Activated CD4-positive, alpha-beta T cell treated with anti-CD3 and anti-CD28 coated beads, Interleukin-2, amount 10 ng/mL, durations not matched to agents 24 days and 14 days (primary cell): ENCODE results near the gene DEFB124. TPM values are rescaled to one million over a fixed set of nuclear protein-coding genes. Genes with fewer than 3 reads are reported as not detected.
"Not testable (repeated sequence)": the region's sequence is repeated elsewhere in the genome, so short reads cannot be mapped to it uniquely, and the experiment has no call there.

Source experiments
- DNase-seq: peaks from one replicate; pipeline ENCODE4 v3.0.0; 2022
- H3K27ac Mint-ChIP-seq: one replicate; pipeline ENCODE4 v1.8.0; 2022; ENCODE audit warnings: mild to moderate bottlenecking, mixed read lengths
- H3K27me3 Mint-ChIP-seq: one replicate; pipeline ENCODE4 v1.8.0; 2022; ENCODE audit warnings: mixed read lengths
- H3K36me3 Mint-ChIP-seq: one replicate; pipeline ENCODE4 v1.8.0; 2022; ENCODE audit warnings: low read depth, mild to moderate bottlenecking, mixed read lengths
- H3K4me1 Mint-ChIP-seq: one replicate; pipeline ENCODE4 v1.8.0; 2021; ENCODE audit warnings: mixed read lengths
- H3K4me3 Mint-ChIP-seq: one replicate; pipeline ENCODE4 v1.8.0; 2022; ENCODE audit warnings: mild to moderate bottlenecking, moderate library complexity, mixed read lengths
- H3K9me3 Mint-ChIP-seq: one replicate; pipeline ENCODE4 v1.8.0; 2021; ENCODE audit warnings: mixed read lengths
- intact Hi-C: fragments of 100-400 bp; cut with micrococcal nuclease; formaldehyde crosslinking; loops from one replicate; pipeline ENCODE4 v1.15.1; 2023
- total RNA-seq: library from RNA; stranded (reverse); gene quantifications from 2 replicates; pipeline ENCODE4 v1.2.3, GENCODE V29; 2022

The DEFB124 gene
- total RNA-seq, 1 donor from 2014 or later: not detected

GRCh38 chr20:31502884-31503673 is 28.2 kb upstream of the DEFB124 start:
- H3K36me3 Mint-ChIP-seq, H3K4me3 Mint-ChIP-seq, H3K4me1 Mint-ChIP-seq, H3K9me3 Mint-ChIP-seq: not testable (repeated sequence)
- H3K27ac Mint-ChIP-seq: peak overlapping the region; percentile 11
- intact Hi-C loops: loop anchor here (1.0 kb wide), 1 partner anchor 43 kb away; no protein-coding TSS in a partner anchor
- H3K27me3 Mint-ChIP-seq: peaks cover 14% of the 10 kb centered on the region
- DNase-seq: peak; percentile 93

- H3K27ac Mint-ChIP-seq: no peak overlapping the region
- H3K4me1 Mint-ChIP-seq: peaks cover 3% of the 10 kb centered on the region
- H3K9me3 Mint-ChIP-seq: no peaks in the 10 kb centered on the region
- peaks cover 15% of the 10 kb centered on the region for H3K27me3 Mint-ChIP-seq
- no peaks in the 10 kb centered on the region for H3K36me3 Mint-ChIP-seq
- DNase-seq: no peak
- intact Hi-C loops: no loop called here
- H3K4me3 Mint-ChIP-seq: no peak overlapping the region
Measured at GRCh38 chr20:31500527-31500926, 25.6 kb upstream of the DEFB124 start.

DNA sequence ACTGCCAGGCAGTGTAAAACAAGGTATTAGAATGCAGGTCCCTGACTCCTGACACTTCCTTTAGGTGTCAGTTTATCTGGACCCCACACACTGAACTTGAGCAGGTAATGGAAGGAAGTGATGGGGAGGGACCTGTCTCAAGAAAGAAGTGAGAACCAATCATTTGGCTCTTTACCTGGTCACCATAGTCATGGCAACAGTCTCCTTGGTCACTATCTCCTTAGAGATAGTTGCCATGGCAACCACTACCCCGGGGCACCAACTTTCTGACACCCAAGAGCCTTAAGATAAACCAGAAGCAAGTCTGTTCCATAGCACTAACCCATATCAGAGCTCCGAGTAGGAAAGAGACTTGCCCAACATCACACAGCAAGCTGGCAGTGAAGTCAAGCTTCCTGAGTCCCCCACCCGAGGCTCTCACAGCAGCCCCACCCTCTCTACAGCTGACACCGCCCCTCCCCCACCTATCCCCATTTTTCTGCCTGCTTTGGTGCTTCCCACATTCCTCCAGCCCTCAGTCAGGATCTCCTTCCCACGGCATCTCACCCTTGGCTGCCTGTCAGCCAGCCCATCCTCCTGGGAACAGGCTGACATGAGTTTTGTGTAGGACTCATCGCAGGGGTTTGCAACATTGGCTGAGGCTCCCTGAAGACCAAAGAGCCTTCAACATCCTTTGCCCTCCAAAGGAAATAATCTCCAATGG is 23.1 kb upstream of the DEFB124 start:
- Mint-ChIP-seq H3K36me3 (no peaks in the 10 kb centered on the region), H3K9me3 (no peaks in the 10 kb centered on the region), H3K4me3 (no peak overlapping the region), H3K27ac (no peak overlapping the region), H3K27me3 (peaks cover 14% of the 10 kb centered on the region), H3K4me1 (no peaks in the 10 kb centered on the region)
- no peak for DNase-seq
- intact Hi-C loops: no loop called here

DNA sequence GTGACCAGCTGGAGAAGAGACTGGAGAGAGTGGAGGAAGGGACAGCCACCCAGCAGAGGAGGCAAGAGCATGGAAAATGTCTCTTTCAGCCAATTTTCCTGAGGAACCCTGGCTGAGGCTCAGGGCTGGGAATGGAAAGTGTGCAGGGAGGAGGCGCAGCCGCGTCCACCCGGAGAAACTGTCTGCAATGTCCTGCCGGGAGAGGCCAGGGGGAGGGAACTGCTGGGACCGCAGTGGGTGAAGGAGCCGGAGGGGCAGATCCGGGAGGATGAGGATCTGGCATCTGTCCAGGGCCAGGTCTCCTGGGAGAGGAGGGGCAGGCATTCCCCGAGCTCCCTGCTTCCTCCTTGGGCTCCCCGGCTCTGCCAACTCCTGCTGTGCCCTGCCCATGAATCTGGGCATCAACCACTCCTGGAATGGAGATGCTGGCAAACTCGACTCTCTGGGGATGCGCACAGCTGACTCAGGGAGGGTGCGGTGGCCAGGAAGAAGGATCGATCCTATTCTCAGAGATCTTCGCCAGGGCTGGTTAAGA is 21.9 kb upstream of the DEFB124 start:
- DNase-seq: no peak
- H3K27me3 Mint-ChIP-seq: peaks cover 14% of the 10 kb centered on the region
- H3K27ac Mint-ChIP-seq: no peak overlapping the region
- no peaks in the 10 kb centered on the region for H3K4me1 Mint-ChIP-seq
- intact Hi-C loops: no loop called here
- H3K9me3 Mint-ChIP-seq: no peaks in the 10 kb centered on the region
- H3K36me3 Mint-ChIP-seq: no peaks in the 10 kb centered on the region
- H3K4me3 Mint-ChIP-seq: no peak overlapping the region

- intact Hi-C loops: no loop called here
- H3K4me3 Mint-ChIP-seq: no peak overlapping the region
Measured at GRCh38 chr20:31494131-31494530, 19.2 kb upstream of the DEFB124 start.

DNA sequence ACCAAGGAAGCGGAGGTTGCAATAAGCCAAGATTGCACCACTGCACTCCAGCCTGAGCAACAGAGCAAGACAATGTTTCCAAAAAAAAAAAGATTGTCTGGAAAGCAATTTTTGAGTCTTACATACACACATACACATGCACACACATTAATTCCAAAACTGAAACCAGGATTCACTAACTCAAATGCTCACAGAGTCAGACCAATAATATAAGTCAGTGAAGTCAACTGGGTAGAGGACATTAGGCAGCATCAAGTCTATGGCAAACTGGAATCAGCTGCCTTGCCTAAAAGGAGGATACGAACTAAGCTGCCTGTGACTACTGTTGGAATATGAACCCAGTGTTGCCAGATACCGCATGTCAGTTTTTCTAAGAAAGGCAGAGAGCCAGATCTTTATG is 15.8 kb upstream of the DEFB124 start:
- Mint-ChIP-seq H3K27ac (no peak overlapping the region), H3K36me3 (no peaks in the 10 kb centered on the region), H3K4me3 (no peak overlapping the region), H3K27me3 (peaks cover 10% of the 10 kb centered on the region), H3K4me1 (peaks cover 3% of the 10 kb centered on the region), H3K9me3 (no peaks in the 10 kb centered on the region)
- DNase-seq: no peak
- intact Hi-C loops: no loop called here

More at GRCh38 chr20:31494131-31494530, 19.2 kb upstream of the DEFB124 start:
- no peak overlapping the region for H3K27ac Mint-ChIP-seq
- H3K4me1 Mint-ChIP-seq: no peaks in the 10 kb centered on the region
- H3K9me3 Mint-ChIP-seq: no peaks in the 10 kb centered on the region
- H3K27me3 Mint-ChIP-seq: peaks cover 14% of the 10 kb centered on the region
- H3K36me3 Mint-ChIP-seq: no peaks in the 10 kb centered on the region
- no peak for DNase-seq

- Mint-ChIP-seq H3K9me3 (no peaks in the 10 kb centered on the region), H3K4me3 (no peak overlapping the region), H3K27ac (no peak overlapping the region), H3K36me3 (no peaks in the 10 kb centered on the region), H3K4me1 (peaks cover 3% of the 10 kb centered on the region), H3K27me3 (peaks cover 5% of the 10 kb centered on the region)
- intact Hi-C loops: no loop called here
- DNase-seq: no peak
Measured at GRCh38 chr20:31489152-31489551, 14.2 kb upstream of the DEFB124 start.

GRCh38 chr20:31488115-31488514 is 13.2 kb upstream of the DEFB124 start:
- Mint-ChIP-seq H3K4me3 (no peak overlapping the region), H3K36me3 (no peaks in the 10 kb centered on the region), H3K27me3 (peaks cover 5% of the 10 kb centered on the region), H3K27ac (no peak overlapping the region), H3K9me3 (no peaks in the 10 kb centered on the region), H3K4me1 (peaks cover 3% of the 10 kb centered on the region)
- intact Hi-C loops: no loop called here
- no peak for DNase-seq

DNA sequence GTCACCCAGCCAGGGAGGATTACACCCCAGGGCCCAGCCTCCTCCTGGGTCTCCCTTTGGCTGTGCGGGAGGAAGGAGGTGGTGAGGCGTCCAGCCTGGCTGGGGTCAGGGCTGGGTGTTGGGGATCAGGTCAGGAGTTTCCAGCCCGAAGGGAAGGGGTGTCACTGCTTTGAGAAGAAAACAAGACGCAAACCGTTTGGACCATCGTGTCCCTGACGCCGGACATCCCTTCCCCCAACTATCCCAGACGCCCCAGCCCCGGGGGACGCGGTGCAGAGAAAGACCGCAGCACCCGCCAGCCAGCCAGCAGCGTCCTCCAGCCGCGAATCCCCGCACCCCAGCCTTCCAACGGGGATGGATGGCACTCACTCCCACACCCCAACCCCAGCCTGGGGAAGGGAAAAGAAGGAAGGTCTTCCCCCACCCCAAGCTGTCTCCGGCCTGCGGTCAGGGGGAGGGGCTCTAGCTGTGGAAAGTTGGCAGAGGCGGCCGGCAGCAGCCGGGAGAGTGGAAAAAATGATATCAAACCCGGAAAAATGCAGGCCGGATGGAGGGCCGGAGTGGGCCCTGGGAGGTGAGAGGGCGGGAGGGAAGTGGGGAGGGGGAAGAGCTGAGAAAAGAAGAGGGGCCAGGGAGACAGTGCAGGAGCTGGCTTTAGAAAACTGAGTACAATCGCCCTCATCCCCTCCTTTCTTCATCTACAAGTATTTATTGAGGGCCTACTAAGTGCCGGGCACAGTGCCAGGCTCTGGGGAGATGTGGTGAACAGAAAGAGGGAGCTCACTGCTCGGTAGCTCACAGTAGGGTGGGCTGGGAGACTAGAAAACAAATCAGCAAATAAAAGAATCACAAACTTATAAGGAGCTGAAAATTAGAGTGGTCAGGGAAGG is 10.8 kb upstream of the DEFB124 start:
- intact Hi-C loops: no loop called here
- Mint-ChIP-seq H3K4me1 (peaks cover 3% of the 10 kb centered on the region), H3K27ac (peak overlapping the region; percentile 34), H3K36me3 (no peaks in the 10 kb centered on the region), H3K9me3 (no peaks in the 10 kb centered on the region), H3K4me3 (peak overlapping the region; percentile 30), H3K27me3 (peaks cover 7% of the 10 kb centered on the region)
- DNase-seq: no peak

DNA sequence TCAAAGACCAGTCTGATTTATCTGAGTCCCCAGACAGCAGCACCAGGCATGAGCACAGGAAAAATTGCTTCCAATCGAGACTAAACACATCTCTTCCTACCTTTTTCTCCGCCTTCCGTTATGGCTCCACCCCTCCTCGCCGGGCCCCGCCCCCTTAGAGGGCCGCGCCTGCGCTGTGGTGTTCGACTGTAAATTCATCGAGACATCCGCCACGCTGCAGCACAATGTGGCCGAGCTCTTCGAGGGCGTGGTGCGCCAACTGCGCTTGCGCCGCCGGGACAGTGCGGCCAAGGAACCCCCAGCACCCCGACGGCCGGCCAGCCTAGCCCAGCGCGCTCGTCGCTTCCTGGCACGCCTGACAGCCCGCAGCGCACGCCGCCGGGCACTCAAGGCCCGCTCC is 9.1 kb upstream of the DEFB124 start:
- Mint-ChIP-seq H3K9me3 (no peaks in the 10 kb centered on the region), H3K4me3 (no peak overlapping the region), H3K27me3 (peaks cover 7% of the 10 kb centered on the region), H3K36me3 (no peaks in the 10 kb centered on the region), H3K27ac (no peak overlapping the region), H3K4me1 (peaks cover 3% of the 10 kb centered on the region)
- DNase-seq: no peak
- intact Hi-C loops: no loop called here

- H3K4me1 Mint-ChIP-seq: peaks cover 6% of the 10 kb centered on the region
- no peak for DNase-seq
- no peak overlapping the region for H3K4me3 Mint-ChIP-seq
- intact Hi-C loops: no loop called here
- peaks cover 3% of the 10 kb centered on the region for H3K9me3 Mint-ChIP-seq
- peaks cover 34% of the 10 kb centered on the region for H3K27me3 Mint-ChIP-seq
- no peak overlapping the region for H3K27ac Mint-ChIP-seq
- no peaks in the 10 kb centered on the region for H3K36me3 Mint-ChIP-seq
Measured at GRCh38 chr20:31476643-31477215, 1.8 kb upstream of the DEFB124 start.

GRCh38 chr20:31476294-31476585 is 1.3 kb upstream of the DEFB124 start:
- H3K36me3 Mint-ChIP-seq: no peaks in the 10 kb centered on the region
- H3K4me1 Mint-ChIP-seq: peaks cover 6% of the 10 kb centered on the region
- H3K27me3 Mint-ChIP-seq: peaks cover 32% of the 10 kb centered on the region
- intact Hi-C loops: no loop called here
- H3K27ac Mint-ChIP-seq: no peak overlapping the region
- peaks cover 3% of the 10 kb centered on the region for H3K9me3 Mint-ChIP-seq
- DNase-seq: no peak
- no peak overlapping the region for H3K4me3 Mint-ChIP-seq

- Mint-ChIP-seq H3K4me1 (peaks cover 6% of the 10 kb centered on the region), H3K9me3 (peaks cover 3% of the 10 kb centered on the region), H3K27ac (no peak overlapping the region), H3K27me3 (peaks cover 32% of the 10 kb centered on the region), H3K36me3 (no peaks in the 10 kb centered on the region), H3K4me3 (no peak overlapping the region)
- intact Hi-C loops: no loop called here
- DNase-seq: no peak
Measured at GRCh38 chr20:31475472-31476293, 756 bp upstream of the DEFB124 start.
